Nephron (organoid): ENCODE results near the gene OPRL1.

Experiments
- H3K27ac Mint-ChIP-seq, 3 experiments: 2 replicates each; pipeline ENCODE4 v1.8.0; 2020; ENCODE audit warnings: mixed read lengths in 3 of 3, mild to moderate bottlenecking in 2 of 3, moderate library complexity in 1 of 3
- H3K27me3 Mint-ChIP-seq: 2 replicates; pipeline ENCODE4 v1.8.0; 2021; ENCODE audit warnings: low read depth, mild to moderate bottlenecking, moderate library complexity, mixed read lengths
- H3K36me3 Mint-ChIP-seq: 2 replicates; pipeline ENCODE4 v1.8.0; 2020; ENCODE audit warnings: low read depth, mixed read lengths
- H3K4me1 Mint-ChIP-seq: 2 replicates; pipeline ENCODE4 v1.8.0; 2020; ENCODE audit warnings: mixed read lengths
- H3K4me3 Mint-ChIP-seq, 3 experiments: 2 replicates each; pipeline ENCODE4 v1.8.0; 2020; ENCODE audit warnings: mild to moderate bottlenecking in 3 of 3, mixed read lengths in 3 of 3, moderate library complexity in 2 of 3
- H3K9me3 Mint-ChIP-seq: 2 replicates; pipeline ENCODE4 v1.8.0; 2020; ENCODE audit warnings: mixed read lengths
- CTCF ChIP-seq, 3 experiments: fragments of 200-600 bp; sonication (generic); IDR thresholded peaks; one replicate each; pipeline ENCODE4 v1.5.0; 2021; ENCODE audit warnings: antibody characterized with exemption in 3 of 3; ENCODE audit not compliant: unreplicated experiment in 3 of 3

The OPRL1 gene

GRCh38 chr20:64146301-64146935, 66.5 kb downstream of the OPRL1 start:
- TF ChIP-seq CTCF (IDR thresholded peaks at IDR 0.05; ENCODE audit: unreplicated experiment in 3 of 3), result no peak
- no peak overlapping the region for H3K27ac Mint-ChIP-seq
- no peaks in the 10 kb centered on the region for H3K4me1 Mint-ChIP-seq
- no peak overlapping the region for H3K4me3 Mint-ChIP-seq
- no peaks in the 10 kb centered on the region for H3K36me3 Mint-ChIP-seq
- peaks cover 24% of the 10 kb centered on the region for H3K27me3 Mint-ChIP-seq
- H3K9me3 Mint-ChIP-seq, result peaks cover 5% of the 10 kb centered on the region

GRCh38 chr20:64146936-64147477, 67.1 kb downstream of the OPRL1 start:
- H3K4me3 Mint-ChIP-seq, result no peak overlapping the region
- H3K9me3 Mint-ChIP-seq, result peaks cover 5% of the 10 kb centered on the region
- H3K4me1 Mint-ChIP-seq, result no peaks in the 10 kb centered on the region

GRCh38 chr20:64148581-64148980, 68.7 kb downstream of the OPRL1 start:
- no peaks in the 10 kb centered on the region for H3K36me3 Mint-ChIP-seq
- H3K27me3 Mint-ChIP-seq, result peaks cover 17% of the 10 kb centered on the region
- TF ChIP-seq CTCF (IDR thresholded peaks at IDR 0.05; ENCODE audit: unreplicated experiment in 3 of 3), result no peak
- H3K27ac Mint-ChIP-seq, result no peak overlapping the region
- no peak overlapping the region for H3K4me3 Mint-ChIP-seq
- peaks cover 5% of the 10 kb centered on the region for H3K9me3 Mint-ChIP-seq
- no peaks in the 10 kb centered on the region for H3K4me1 Mint-ChIP-seq

More at GRCh38 chr20:64146936-64147477, 67.1 kb downstream of the OPRL1 start:
- H3K27me3 Mint-ChIP-seq, result peaks cover 27% of the 10 kb centered on the region
- no peaks in the 10 kb centered on the region for H3K36me3 Mint-ChIP-seq
- no peak overlapping the region for H3K27ac Mint-ChIP-seq
- TF ChIP-seq CTCF (IDR thresholded peaks at IDR 0.05; ENCODE audit: unreplicated experiment in 3 of 3), result no peak

GRCh38 chr20:64149141-64149540, 69.3 kb downstream of the OPRL1 start:
- no peak for TF ChIP-seq CTCF (IDR thresholded peaks at IDR 0.05; ENCODE audit: unreplicated experiment in 3 of 3)
- H3K4me1 Mint-ChIP-seq, result no peaks in the 10 kb centered on the region
- H3K27me3 Mint-ChIP-seq, result peaks cover 19% of the 10 kb centered on the region
- no peaks in the 10 kb centered on the region for H3K36me3 Mint-ChIP-seq
- peaks cover 5% of the 10 kb centered on the region for H3K9me3 Mint-ChIP-seq
- no peak overlapping the region for H3K4me3 Mint-ChIP-seq
- H3K27ac Mint-ChIP-seq, result no peak overlapping the region

- TF ChIP-seq CTCF (IDR thresholded peaks at IDR 0.05; ENCODE audit: unreplicated experiment in 3 of 3), result no peak
- Mint-ChIP-seq H3K9me3 (peaks cover 2% of the 10 kb centered on the region), H3K27me3 (peaks cover 19% of the 10 kb centered on the region)
Observed at GRCh38 chr20:64149809-64150560, 70.1 kb downstream of the OPRL1 start.

More at GRCh38 chr20:64149809-64150560, 70.1 kb downstream of the OPRL1 start:
- Mint-ChIP-seq H3K27ac (no peak overlapping the region), H3K4me3 (no peak overlapping the region), H3K4me1 (no peaks in the 10 kb centered on the region), H3K36me3 (no peaks in the 10 kb centered on the region)
